ENCODE data around the gene FUZ.

FUZ gene

GRCh38 chr19:49766007-49766929 is 46.8 kb downstream of the FUZ start:
- H3K4me3 ChIP-seq (ENCODE audit: low read depth, low read length), result no peak overlapping the region
- H3K27ac ChIP-seq (ENCODE audit: low read depth, low read length), result peak overlapping the region; percentile 99
- H3K4me1 ChIP-seq (ENCODE audit: control insufficient read depth in 1 of 2, insufficient read depth in 2 of 2, low read length in 2 of 2), result peaks cover 11 to 19% of the 10 kb centered on the region in 2 experiments
- H2BK12ac ChIP-seq (ENCODE audit: low read length), result no peak overlapping the region
- peak overlapping the region; percentile 80 for H3K18ac ChIP-seq (ENCODE audit: low read length)
- H3K79me1 ChIP-seq (ENCODE audit: low read length), result peaks cover 17% of the 10 kb centered on the region
- H4K12ac ChIP-seq (ENCODE audit: low read depth, low read length), result peak overlapping the region; percentile 34
- peak overlapping the region; percentile 42 for H2AK5ac ChIP-seq (ENCODE audit: low read length)
- no peak overlapping the region for H3K23ac ChIP-seq (ENCODE audit: low read length)
- peak overlapping the region; percentile 68 for H3K4ac ChIP-seq (ENCODE audit: low read depth, low read length)
- H4K91ac ChIP-seq (ENCODE audit: low read depth, low read length), result peak overlapping the region; percentile 94
- H3K27me3 ChIP-seq (ENCODE audit: insufficient read depth, low read length), result no peaks in the 10 kb centered on the region
- H2BK5ac ChIP-seq (ENCODE audit: low read depth, low read length, poor library complexity), result peak overlapping the region; percentile 93
- peak overlapping the region; percentile 79 for H3K14ac ChIP-seq (ENCODE audit: low read length)
- peak; percentile 100 for DNase-seq
- H3K9me3 ChIP-seq (ENCODE audit: insufficient read depth, low read depth, low read length), result peaks cover 2% of the 10 kb centered on the region
- peak overlapping the region; percentile 71 for H3K4me2 ChIP-seq (ENCODE audit: low read length)
- no peak overlapping the region for H3K9ac ChIP-seq (ENCODE audit: low read length)
- H4K8ac ChIP-seq (ENCODE audit: low read depth, low read length), result peak overlapping the region; percentile 83
- peak overlapping the region; percentile 17 for H2AFZ ChIP-seq (ENCODE audit: insufficient read depth, low read length, poor library complexity)
- H3K36me3 ChIP-seq (ENCODE audit: control insufficient read depth in 1 of 2, insufficient read depth in 2 of 2, low read length in 2 of 2), result peaks cover 3 to 4% of the 10 kb centered on the region in 2 experiments
- no CpG with 5 or more reads among the region's 53 CpGs for WGBS (ENCODE audit: extremely low coverage, insufficient coverage, insufficient read length)
- peak overlapping the region; percentile 62 for H2BK120ac ChIP-seq (ENCODE audit: insufficient read depth, low read length, poor library complexity)
- peaks cover 11% of the 10 kb centered on the region for H3K79me2 ChIP-seq (ENCODE audit: control insufficient read depth, insufficient read depth, low read length, poor library complexity)

- Histone ChIP-seq H2AFZ (ENCODE audit: insufficient read depth, low read length, poor library complexity) (no peak overlapping the region), H3K18ac (ENCODE audit: low read length) (no peak overlapping the region), H2AK5ac (ENCODE audit: low read length) (no peak overlapping the region), H3K4me1 (ENCODE audit: control insufficient read depth in 1 of 2, insufficient read depth in 2 of 2, low read length in 2 of 2) (peaks cover 11 to 21% of the 10 kb centered on the region in 2 experiments), H3K14ac (ENCODE audit: low read length) (peak overlapping the region; percentile 34), H4K8ac (ENCODE audit: low read depth, low read length) (no peak overlapping the region), H3K4ac (ENCODE audit: low read depth, low read length) (no peak overlapping the region), H3K36me3 (ENCODE audit: control insufficient read depth in 1 of 2, insufficient read depth in 2 of 2, low read length in 2 of 2) (no peaks in the 10 kb centered on the region), H4K91ac (ENCODE audit: low read depth, low read length) (no peak overlapping the region), H3K4me3 (ENCODE audit: low read depth, low read length) (no peak overlapping the region), H2BK5ac (ENCODE audit: low read depth, low read length, poor library complexity) (no peak overlapping the region), H2BK120ac (ENCODE audit: insufficient read depth, low read length, poor library complexity) (peak overlapping the region; percentile 31), H3K23ac (ENCODE audit: low read length) (no peak overlapping the region), H3K79me1 (ENCODE audit: low read length) (peaks cover 17% of the 10 kb centered on the region), H3K9ac (ENCODE audit: low read length) (no peak overlapping the region), H3K27ac (ENCODE audit: low read depth, low read length) (no peak overlapping the region), H3K4me2 (ENCODE audit: low read length) (no peak overlapping the region), H3K27me3 (ENCODE audit: insufficient read depth, low read length) (no peaks in the 10 kb centered on the region), H3K79me2 (ENCODE audit: control insufficient read depth, insufficient read depth, low read length, poor library complexity) (peaks cover 11% of the 10 kb centered on the region), H4K12ac (ENCODE audit: low read depth, low read length) (no peak overlapping the region), H3K9me3 (ENCODE audit: insufficient read depth, low read depth, low read length) (peaks cover 2% of the 10 kb centered on the region), H2BK12ac (ENCODE audit: low read length) (peak overlapping the region; percentile 63)
- DNase-seq, result peak; percentile 51 to 54
- no CpG with 5 or more reads among the region's 8 CpGs for WGBS (ENCODE audit: extremely low coverage, insufficient coverage, insufficient read length)
Measured at GRCh38 chr19:49764341-49764740, 48.8 kb downstream of the FUZ start.

GRCh38 chr19:49763230-49763629 is 49.9 kb downstream of the FUZ start, which contains the start of gene TSKS:
Gene TSKS, minus strand, starts transcription at chr19:49763306. Its CDS starts 59 bp downstream, at chr19:49763247.
- no peak within 1 kb of the TSS for H2AK5ac ChIP-seq (ENCODE audit: low read length)
- peaks cover 11% of the 10 kb centered on the region for H3K79me2 ChIP-seq (ENCODE audit: control insufficient read depth, insufficient read depth, low read length, poor library complexity)
- DNase-seq, result no peak
- H2BK5ac ChIP-seq (ENCODE audit: low read depth, low read length, poor library complexity), result no peak within 1 kb of the TSS
- no peak within 1 kb of the TSS for H3K18ac ChIP-seq (ENCODE audit: low read length)
- no peaks in the 10 kb centered on the region for H3K27me3 ChIP-seq (ENCODE audit: insufficient read depth, low read length)
- peak within 1 kb of the TSS; percentile 20 for H2BK120ac ChIP-seq (ENCODE audit: insufficient read depth, low read length, poor library complexity)
- peak within 1 kb of the TSS; percentile 42 for H2BK12ac ChIP-seq (ENCODE audit: low read length)
- no peak within 1 kb of the TSS for H4K12ac ChIP-seq (ENCODE audit: low read depth, low read length)
- H3K4ac ChIP-seq (ENCODE audit: low read depth, low read length), result no peak within 1 kb of the TSS
- H3K4me1 ChIP-seq (ENCODE audit: control insufficient read depth in 1 of 2, insufficient read depth in 2 of 2, low read length in 2 of 2), result peaks cover 11 to 21% of the 10 kb centered on the region in 2 experiments
- peak within 1 kb of the TSS; percentile 65 for H4K91ac ChIP-seq (ENCODE audit: low read depth, low read length)
- H3K9ac ChIP-seq (ENCODE audit: low read length), result no peak within 1 kb of the TSS
- H2AFZ ChIP-seq (ENCODE audit: insufficient read depth, low read length, poor library complexity), result peak within 1 kb of the TSS; percentile 60
- no peak within 1 kb of the TSS for H3K4me3 ChIP-seq (ENCODE audit: low read depth, low read length)
- no peak within 1 kb of the TSS for H4K8ac ChIP-seq (ENCODE audit: low read depth, low read length)
- H3K36me3 ChIP-seq (ENCODE audit: control insufficient read depth in 1 of 2, insufficient read depth in 2 of 2, low read length in 2 of 2), result no peaks in the 10 kb centered on the region
- H3K23ac ChIP-seq (ENCODE audit: low read length), result no peak within 1 kb of the TSS
- no peak within 1 kb of the TSS for H3K27ac ChIP-seq (ENCODE audit: low read depth, low read length)
- no peak within 1 kb of the TSS for H3K4me2 ChIP-seq (ENCODE audit: low read length)
- H3K9me3 ChIP-seq (ENCODE audit: insufficient read depth, low read depth, low read length), result peaks cover 2% of the 10 kb centered on the region
- peaks cover 17% of the 10 kb centered on the region for H3K79me1 ChIP-seq (ENCODE audit: low read length)
- H3K14ac ChIP-seq (ENCODE audit: low read length), result peak within 1 kb of the TSS; percentile 19
- WGBS (ENCODE audit: extremely low coverage, insufficient coverage, insufficient read length), result no CpG with 5 or more reads among the region's 6 CpGs

- H3K4me2 ChIP-seq (ENCODE audit: low read length), result no peak overlapping the region
- H3K27me3 ChIP-seq (ENCODE audit: insufficient read depth, low read length), result no peaks in the 10 kb centered on the region
- H3K27ac ChIP-seq (ENCODE audit: low read depth, low read length), result no peak overlapping the region
- H3K23ac ChIP-seq (ENCODE audit: low read length), result no peak overlapping the region
- DNase-seq, result peak; percentile 20 to 51
- H2BK12ac ChIP-seq (ENCODE audit: low read length), result peak overlapping the region; percentile 92
- H3K4me3 ChIP-seq (ENCODE audit: low read depth, low read length), result no peak overlapping the region
- H2AK5ac ChIP-seq (ENCODE audit: low read length), result peak overlapping the region; percentile 76
- H3K9ac ChIP-seq (ENCODE audit: low read length), result no peak overlapping the region
- peak overlapping the region; percentile 26 for H2BK5ac ChIP-seq (ENCODE audit: low read depth, low read length, poor library complexity)
- no peaks in the 10 kb centered on the region for H3K36me3 ChIP-seq (ENCODE audit: control insufficient read depth in 1 of 2, insufficient read depth in 2 of 2, low read length in 2 of 2)
- no peak overlapping the region for H3K4ac ChIP-seq (ENCODE audit: low read depth, low read length)
- H4K8ac ChIP-seq (ENCODE audit: low read depth, low read length), result peak overlapping the region; percentile 82
- peak overlapping the region; percentile 65 for H4K91ac ChIP-seq (ENCODE audit: low read depth, low read length)
- peaks cover 12% of the 10 kb centered on the region for H3K79me1 ChIP-seq (ENCODE audit: low read length)
- no CpG with 5 or more reads among the region's 16 CpGs for WGBS (ENCODE audit: extremely low coverage, insufficient coverage, insufficient read length)
- H4K12ac ChIP-seq (ENCODE audit: low read depth, low read length), result no peak overlapping the region
- H3K18ac ChIP-seq (ENCODE audit: low read length), result peak overlapping the region; percentile 50
- peak overlapping the region; percentile 60 for H3K14ac ChIP-seq (ENCODE audit: low read length)
- peaks cover 2% of the 10 kb centered on the region for H3K9me3 ChIP-seq (ENCODE audit: insufficient read depth, low read depth, low read length)
- H3K79me2 ChIP-seq (ENCODE audit: control insufficient read depth, insufficient read depth, low read length, poor library complexity), result peaks cover 2% of the 10 kb centered on the region
- peaks cover 11 to 19% of the 10 kb centered on the region in 2 experiments for H3K4me1 ChIP-seq (ENCODE audit: control insufficient read depth in 1 of 2, insufficient read depth in 2 of 2, low read length in 2 of 2)
- peak overlapping the region; percentile 60 for H2AFZ ChIP-seq (ENCODE audit: insufficient read depth, low read length, poor library complexity)
- peak overlapping the region; percentile 52 for H2BK120ac ChIP-seq (ENCODE audit: insufficient read depth, low read length, poor library complexity)
Measured at GRCh38 chr19:49761625-49762311, 51.3 kb downstream of the FUZ start.

All from trophoblast cell (in vitro differentiated cells and primary cell).